Stimulated activated CD8-positive, alpha-beta memory T cell treated with anti-CD3 and anti-CD28 coated beads, Interleukin-2, amount 100 ng/mL, for 1 hour (primary cell): ENCODE measurements around the gene HID1.
"Not testable (repeated sequence)": the region's sequence is repeated elsewhere in the genome, so short reads cannot be mapped to it uniquely, and the experiment has no call there.

Experiments
- DNase-seq, 2 donors: peaks; one replicate each; pipeline ENCODE4 v3.0.0-alpha.2; 2020; ENCODE audit warnings: low read depth in 2 of 2

Gene HID1

DNA sequence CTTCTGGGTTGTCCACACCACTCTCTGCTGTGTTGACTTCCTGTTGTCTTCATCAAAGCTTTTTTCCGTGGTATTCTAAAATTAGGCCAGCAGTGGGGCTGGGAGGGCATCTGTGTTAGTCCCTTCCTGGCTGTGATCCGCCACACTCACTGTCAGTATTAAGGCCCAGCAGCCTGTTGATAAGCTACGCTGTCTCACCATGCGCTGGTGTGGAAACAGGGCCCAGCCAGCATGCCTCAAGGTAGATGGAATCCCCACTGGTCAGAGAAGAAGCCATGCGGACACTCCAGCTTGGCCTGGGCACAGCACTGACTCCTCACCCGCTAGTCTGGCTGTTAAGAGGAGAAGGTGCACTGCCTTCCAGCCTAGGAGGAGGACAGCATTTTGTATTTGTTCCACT lies 26.2 kb upstream of the HID1 start:
- no peak for DNase-seq

DNA sequence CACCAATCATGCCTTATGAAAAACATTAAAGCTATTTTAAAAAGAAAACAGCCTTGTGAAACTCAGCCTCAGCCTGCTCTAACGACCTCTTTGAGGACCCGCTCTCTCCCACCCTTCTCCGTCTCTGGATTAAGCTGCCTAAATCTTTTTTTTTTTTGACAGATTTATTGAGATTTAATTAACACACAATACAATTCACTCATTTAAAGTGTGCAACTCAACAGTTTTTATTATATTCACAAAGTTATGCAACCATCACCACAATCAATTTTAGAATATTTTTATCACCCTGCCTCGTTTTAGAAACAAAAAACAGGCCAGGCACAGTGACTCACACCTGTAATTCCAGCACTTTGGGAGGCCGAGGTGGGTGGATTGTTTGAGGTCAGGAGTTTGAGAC lies 23.3 kb upstream of the HID1 start:
- DNase-seq = no peak

DNA sequence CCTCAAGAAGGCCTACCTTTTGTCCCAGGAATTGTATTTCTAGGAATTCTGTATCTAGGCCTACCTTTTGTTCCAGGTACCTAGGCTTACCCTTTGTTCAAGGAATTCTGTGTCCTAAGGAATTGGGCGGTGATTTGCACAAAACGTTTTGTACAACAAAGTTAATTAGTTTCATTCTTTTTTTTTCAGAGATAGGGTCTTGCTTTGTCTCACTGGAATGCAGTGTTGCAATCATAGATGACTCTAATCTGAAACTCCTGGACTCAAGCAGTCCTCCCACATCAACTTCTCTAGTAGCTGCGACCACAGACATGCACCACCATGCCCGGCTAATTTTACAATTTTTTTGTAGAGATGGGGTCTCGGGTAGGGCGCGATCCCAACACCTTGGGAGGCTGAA lies 21.9 kb upstream of the HID1 start:
- no peak for DNase-seq

- no peak for DNase-seq
These were observed 19.7 kb upstream of the HID1 start for GRCh38 chr17:74992223-74992622.

GRCh38 chr17:74990581-74991105 lies 18.1 kb upstream of the HID1 start:
- DNase-seq = no peak

DNA sequence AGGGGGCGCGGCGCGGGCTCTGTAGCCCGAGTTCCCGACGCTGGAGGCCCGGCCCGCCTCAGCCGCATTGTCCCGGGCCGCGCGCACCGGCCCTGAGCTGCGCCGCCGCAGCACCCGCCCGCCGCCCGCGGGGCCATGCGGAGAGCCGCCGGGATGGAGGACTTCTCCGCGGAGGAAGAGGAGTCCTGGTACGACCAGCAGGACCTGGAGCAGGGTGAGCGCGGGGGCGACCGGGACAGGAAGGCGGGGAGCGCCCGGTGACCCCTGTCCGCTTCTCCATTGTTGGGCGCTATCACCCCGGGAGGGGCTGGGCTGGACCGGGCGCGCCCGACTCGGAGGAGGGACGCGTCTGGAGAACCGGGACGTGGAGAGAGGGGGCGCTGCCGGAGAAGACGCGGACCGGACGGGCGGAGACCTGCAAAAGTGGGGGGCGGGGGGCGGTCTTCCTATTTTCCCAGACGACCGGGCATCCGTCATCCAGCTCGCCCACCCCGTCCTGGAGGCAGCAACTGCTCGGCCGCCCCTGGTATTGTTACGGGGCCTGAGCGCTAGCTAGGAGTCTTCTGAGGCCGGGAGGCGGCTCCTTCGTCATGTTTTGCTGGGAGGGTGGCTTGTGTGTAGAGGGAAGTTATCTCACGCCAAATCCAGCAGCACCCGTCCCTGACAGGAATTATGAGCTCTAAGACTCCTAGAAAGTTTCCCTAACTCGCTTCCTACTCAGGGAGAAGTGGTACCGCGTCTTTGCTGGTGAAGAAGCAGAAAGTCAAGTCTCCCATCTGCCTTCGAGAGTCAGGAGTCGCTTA lies 15.6 kb upstream of the HID1 start:
- DNase-seq = no peak

- peak; percentile 82 to 84 for DNase-seq
These were observed 14.9 kb upstream of the HID1 start, which contains the start of gene CDR2L for GRCh38 chr17:74987418-74987908. Gene CDR2L, plus strand, starts transcription at chr17:74987632. Its CDS starts 412 bp downstream, at chr17:74988044.

DNA sequence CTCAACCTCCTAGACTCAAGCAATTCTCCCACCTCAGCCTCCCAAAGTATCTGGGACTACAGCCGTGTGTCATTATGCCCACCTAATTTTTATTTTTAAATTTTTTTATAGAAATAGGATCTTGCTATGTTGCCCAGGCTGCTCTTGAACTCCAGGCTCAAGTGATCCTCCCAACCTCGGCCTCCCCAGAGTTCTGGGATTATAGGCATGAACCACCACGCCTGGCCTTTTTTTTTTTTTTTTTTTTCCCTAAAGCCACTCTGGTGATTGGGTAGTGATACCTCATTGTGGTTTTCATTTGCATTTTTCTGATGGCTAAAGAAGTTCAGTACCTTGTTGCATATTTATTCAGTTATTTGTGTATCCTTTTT lies 13.6 kb upstream of the HID1 start:
- DNase-seq = no peak

DNA sequence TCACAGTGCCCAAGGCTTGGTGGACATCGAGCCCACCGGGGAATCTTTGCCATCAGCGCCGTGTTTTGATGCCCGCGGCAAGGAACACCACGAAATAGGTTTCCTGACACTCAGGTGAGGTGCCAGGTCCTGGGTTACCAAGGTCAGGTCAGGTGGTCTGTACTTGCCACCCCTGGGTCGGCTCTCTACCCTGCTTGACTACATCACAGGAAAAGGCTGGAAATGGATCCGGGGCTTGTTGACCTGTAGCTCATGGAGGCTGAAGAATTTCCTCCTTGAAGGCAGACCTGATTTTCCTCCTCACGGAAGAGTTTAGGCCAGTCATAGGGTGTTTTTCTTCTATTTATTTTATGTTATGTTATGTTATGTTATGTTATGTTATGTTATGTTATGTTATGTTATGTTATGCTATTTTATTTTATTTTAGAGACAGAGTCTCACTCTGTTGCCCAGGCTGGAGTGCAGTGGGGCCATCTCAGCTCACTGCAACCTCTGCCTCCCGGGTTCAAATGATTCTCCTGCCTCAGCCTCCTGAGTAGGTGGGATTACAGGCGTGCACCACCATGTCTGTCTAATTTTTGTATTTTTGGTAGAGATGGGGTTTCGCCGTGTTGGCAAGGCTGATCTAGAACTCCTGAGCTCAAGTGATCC lies 10.2 kb upstream of the HID1 start:
- not testable (repeated sequence) for DNase-seq

- DNase-seq = peak; percentile 46 to 55
These were observed 9.6 kb upstream of the HID1 start for GRCh38 chr17:74981979-74982662.

- DNase-seq = no peak
These were observed 8.9 kb upstream of the HID1 start for GRCh38 chr17:74981318-74981978.

- no peak for DNase-seq
These were observed 7.0 kb upstream of the HID1 start for GRCh38 chr17:74979408-74980146.

DNA sequence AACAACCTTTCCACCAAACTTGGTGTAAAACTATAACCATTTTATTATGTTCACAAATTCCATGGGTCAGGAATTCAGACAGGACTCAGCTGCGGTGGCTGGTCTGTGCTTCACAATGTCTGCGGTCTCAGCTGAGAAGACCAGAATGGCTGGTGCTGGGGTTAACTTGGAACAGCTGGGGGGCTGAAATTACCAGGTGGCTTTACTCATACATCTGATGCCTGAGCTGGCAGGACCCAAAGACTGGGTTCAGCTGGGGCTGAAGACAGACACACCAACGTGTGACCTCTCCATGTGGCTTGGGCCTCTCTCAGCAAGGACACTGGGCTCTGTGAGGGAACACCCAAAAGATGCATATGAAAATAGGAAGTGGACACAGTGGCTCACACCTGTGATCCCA lies 5.7 kb upstream of the HID1 start:
- DNase-seq = no peak

DNA sequence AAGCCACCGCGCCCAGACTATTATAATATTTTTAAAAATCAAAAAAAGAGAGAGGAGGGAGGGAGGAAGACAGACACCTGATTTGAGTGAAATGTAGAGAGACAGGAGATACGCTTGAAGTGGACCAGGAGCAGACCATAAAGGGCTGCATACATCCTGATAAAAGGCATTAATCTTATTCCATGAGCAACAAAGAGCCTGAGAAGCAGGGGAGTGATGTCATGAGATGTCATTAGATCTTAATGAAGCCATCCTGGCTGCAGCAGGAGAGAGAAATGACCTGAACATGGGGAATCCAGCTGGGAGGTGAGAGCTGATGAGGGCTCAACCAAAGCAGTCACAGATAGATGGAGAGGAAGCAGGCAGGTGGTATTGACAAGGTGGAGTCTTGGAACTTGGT lies 5.2 kb upstream of the HID1 start:
- no peak for DNase-seq

DNA sequence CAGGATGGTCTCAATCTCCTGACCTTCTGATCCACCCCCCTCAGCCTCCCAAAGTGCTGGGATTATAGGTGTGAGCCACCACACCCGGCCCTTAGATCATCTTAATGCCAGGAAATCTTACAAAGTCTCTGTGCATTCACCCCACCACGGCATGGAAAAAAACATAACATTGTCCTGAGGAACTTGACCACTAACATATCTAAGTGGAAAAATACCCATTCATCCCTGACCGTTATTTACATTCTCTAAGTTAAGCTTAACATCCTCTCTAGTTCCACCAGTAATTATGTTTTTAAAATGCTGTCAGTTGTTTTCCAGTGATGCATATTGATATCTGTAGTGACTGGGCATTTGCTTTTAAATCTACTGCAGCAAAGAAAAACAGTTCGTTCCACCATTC lies 3.4 kb upstream of the HID1 start:
- no peak for DNase-seq

DNA sequence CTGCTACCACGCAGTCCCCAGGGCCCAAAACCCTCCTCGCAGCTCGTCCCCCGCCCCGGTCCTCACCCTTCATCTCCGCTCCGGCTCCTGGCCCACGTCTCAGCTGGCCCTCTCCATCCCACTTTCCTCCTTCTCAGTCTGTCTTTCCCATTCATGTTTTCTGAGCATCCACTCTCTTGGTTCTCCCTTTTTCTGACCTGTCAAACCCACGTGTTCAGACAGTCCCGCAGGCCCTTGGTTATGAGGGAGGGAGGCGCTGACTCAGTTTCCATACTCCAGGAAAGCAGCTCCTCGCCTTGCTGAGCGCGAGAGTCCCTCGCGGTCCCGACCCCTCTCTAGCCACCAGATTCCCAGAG lies 392 bp upstream of the HID1 start:
- DNase-seq = no peak

DNA sequence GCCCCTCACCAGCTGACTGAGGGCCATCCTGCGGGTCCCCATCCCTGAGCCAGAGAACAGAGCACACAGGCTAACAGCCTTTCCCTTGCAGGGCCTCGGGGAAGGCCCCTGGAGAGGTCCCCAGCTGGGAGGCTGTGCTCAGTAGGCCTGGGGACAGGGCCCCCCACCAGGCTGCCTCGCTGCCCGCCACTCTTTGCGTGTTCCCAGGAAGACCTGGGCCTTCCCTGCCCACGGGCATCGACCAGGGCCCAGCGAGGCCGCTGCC lies 785 bp downstream of the HID1 start:
- DNase-seq = no peak

- no peak for DNase-seq
These were observed 1.3 kb downstream of the HID1 start for GRCh38 chr17:74971069-74971841.

DNA sequence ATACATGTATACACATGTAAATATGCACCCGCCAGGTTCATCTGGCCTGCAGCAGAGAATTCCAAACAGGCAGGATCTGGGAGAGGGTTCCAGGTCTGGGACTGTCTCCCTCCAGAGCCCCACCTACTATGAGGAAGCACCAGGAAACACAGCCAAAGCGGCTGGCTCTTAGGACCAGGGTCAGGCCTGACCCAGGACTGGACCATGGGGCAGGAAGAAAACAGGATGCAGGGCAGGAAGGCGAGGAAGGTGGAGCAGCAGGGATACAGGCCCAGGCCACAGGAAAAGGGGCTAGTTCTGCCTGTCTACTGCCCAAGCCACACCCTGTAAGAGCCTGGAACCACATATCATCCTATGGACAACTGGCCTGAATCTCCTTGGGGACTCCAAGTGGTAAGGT lies 2.2 kb downstream of the HID1 start:
- DNase-seq = no peak

DNA sequence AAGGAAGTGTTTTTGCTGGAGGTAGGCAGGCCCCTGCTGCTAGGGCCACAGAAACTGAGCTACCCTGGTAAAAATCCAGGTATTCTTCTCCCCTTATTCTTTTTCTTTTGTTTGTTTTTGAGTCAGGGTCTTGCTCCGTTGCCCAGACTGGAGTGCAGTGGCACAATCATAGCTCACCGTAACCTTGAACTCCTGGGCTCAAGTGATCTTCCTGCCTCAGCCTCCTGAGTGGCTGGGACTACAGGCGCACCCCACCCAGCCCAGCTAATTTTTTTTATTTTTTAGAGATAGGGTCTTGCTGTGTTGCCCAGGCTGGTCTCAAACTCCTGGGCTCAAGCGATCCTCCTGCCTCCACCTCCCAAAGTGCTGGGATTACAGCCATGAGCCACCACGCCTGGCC lies 3.1 kb downstream of the HID1 start:
- not testable (repeated sequence) for DNase-seq

DNA sequence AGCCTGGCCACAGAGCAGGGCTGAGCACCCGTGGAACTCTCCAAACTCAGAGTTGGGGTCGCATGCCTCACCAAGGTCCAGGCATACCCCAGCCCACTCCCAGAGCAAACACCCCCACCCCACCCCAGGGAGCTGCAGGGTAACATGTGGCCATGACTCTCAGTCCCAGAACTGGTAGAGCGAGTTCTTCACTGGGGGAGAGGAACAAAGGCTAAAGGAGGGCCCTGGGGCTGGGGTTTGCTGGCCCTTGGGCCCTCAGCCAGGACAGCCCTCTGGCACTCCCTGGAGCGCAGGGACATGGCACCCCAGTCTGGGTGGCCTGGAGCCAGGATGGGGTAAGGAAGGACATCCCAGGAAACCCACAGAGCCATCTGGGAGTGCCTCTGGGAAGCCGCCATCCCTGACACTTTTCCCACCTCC lies 4.2 kb downstream of the HID1 start:
- DNase-seq = no peak
